ENCODE data around the gene PPP2CA.
"Not testable (repeated sequence)": the region's sequence is repeated elsewhere in the genome, so short reads cannot be mapped to it uniquely, and the experiment has no call there.

PPP2CA gene

GRCh38 chr5:134246771-134247427 is 21.0 kb upstream of the PPP2CA start:
- peak overlapping the region; percentile 97 for H3K27ac ChIP-seq
- no peak for DNase-seq (ENCODE audit: low read depth, low spot score)

- peak overlapping the region; percentile 97 for H3K27ac ChIP-seq
- no peak for DNase-seq (ENCODE audit: low read depth, low spot score)
Measured at GRCh38 chr5:134245692-134246091, 19.8 kb upstream of the PPP2CA start.

GRCh38 chr5:134245101-134245604 is 19.3 kb upstream of the PPP2CA start:
- H3K27ac ChIP-seq, result peak overlapping the region; percentile 97
- DNase-seq (ENCODE audit: low read depth, low spot score), result no peak

- DNase-seq (ENCODE audit: low read depth, low spot score), result no peak
- no peak overlapping the region for H3K27ac ChIP-seq
Measured at GRCh38 chr5:134242146-134242545, 16.3 kb upstream of the PPP2CA start.

- no peak for DNase-seq (ENCODE audit: low read depth, low spot score)
- no peak overlapping the region for H3K27ac ChIP-seq
Measured at GRCh38 chr5:134240421-134240962, 14.6 kb upstream of the PPP2CA start.

- no peak overlapping the region for H3K27ac ChIP-seq
- no peak for DNase-seq (ENCODE audit: low read depth, low spot score)
Measured at GRCh38 chr5:134236820-134237219, 10.9 kb upstream of the PPP2CA start.

- DNase-seq (ENCODE audit: low read depth, low spot score), result no peak
- H3K27ac ChIP-seq, result no peak overlapping the region
Measured at GRCh38 chr5:134236318-134236717, 10.4 kb upstream of the PPP2CA start.

- no peak for DNase-seq (ENCODE audit: low read depth, low spot score)
- no peak overlapping the region for H3K27ac ChIP-seq
Measured at GRCh38 chr5:134228624-134229023, 2.8 kb upstream of the PPP2CA start.

- no peak for DNase-seq (ENCODE audit: low read depth, low spot score)
- H3K27ac ChIP-seq, result peak overlapping the region; percentile 98
Measured at GRCh38 chr5:134227776-134228175, 1.9 kb upstream of the PPP2CA start.

- peak overlapping the region; percentile 98 for H3K27ac ChIP-seq
- no peak for DNase-seq (ENCODE audit: low read depth, low spot score)
Measured at GRCh38 chr5:134227259-134227658, 1.4 kb upstream of the PPP2CA start.

GRCh38 chr5:134226441-134227192 is 744 bp upstream of the PPP2CA start:
- no peak for DNase-seq (ENCODE audit: low read depth, low spot score)
- H3K27ac ChIP-seq, result peak overlapping the region; percentile 98

- peak overlapping the region; percentile 98 for H3K27ac ChIP-seq
- DNase-seq (ENCODE audit: low read depth, low spot score), result no peak
Measured at GRCh38 chr5:134224888-134225779, 739 bp downstream of the PPP2CA start.

GRCh38 chr5:134223406-134224248 is 2.2 kb downstream of the PPP2CA start:
- no peak for DNase-seq (ENCODE audit: low read depth, low spot score)

GRCh38 chr5:134221690-134222089 is 4.2 kb downstream of the PPP2CA start:
- H3K27ac ChIP-seq; DNase-seq (ENCODE audit: low read depth, low spot score): not testable (repeated sequence)

More at GRCh38 chr5:134223406-134224248, 2.2 kb downstream of the PPP2CA start:
- peak overlapping the region; percentile 98 for H3K27ac ChIP-seq

- H3K27ac ChIP-seq, result no peak overlapping the region
- no peak for DNase-seq (ENCODE audit: low read depth, low spot score)
Measured at GRCh38 chr5:134215757-134216156, 10.1 kb downstream of the PPP2CA start.

- not testable (repeated sequence) for DNase-seq (ENCODE audit: low read depth, low spot score); H3K27ac ChIP-seq
Measured at GRCh38 chr5:134211263-134212031, 14.4 kb downstream of the PPP2CA start.

- no peak for DNase-seq (ENCODE audit: low read depth, low spot score)
- no peak overlapping the region for H3K27ac ChIP-seq
Measured at GRCh38 chr5:134209477-134210245, 16.2 kb downstream of the PPP2CA start.

- H3K27ac ChIP-seq, result no peak overlapping the region
Measured at GRCh38 chr5:134207696-134208095, 18.2 kb downstream of the PPP2CA start.

More at GRCh38 chr5:134207696-134208095, 18.2 kb downstream of the PPP2CA start:
- no peak for DNase-seq (ENCODE audit: low read depth, low spot score)

Data from epithelial cell of prostate (primary cell).